ENCODE results near the gene FKBP10.
"Not testable (repeated sequence)": the region's sequence is repeated elsewhere in the genome, so short reads cannot be mapped to it uniquely, and the experiment has no call there.

FKBP10 gene, protein sequence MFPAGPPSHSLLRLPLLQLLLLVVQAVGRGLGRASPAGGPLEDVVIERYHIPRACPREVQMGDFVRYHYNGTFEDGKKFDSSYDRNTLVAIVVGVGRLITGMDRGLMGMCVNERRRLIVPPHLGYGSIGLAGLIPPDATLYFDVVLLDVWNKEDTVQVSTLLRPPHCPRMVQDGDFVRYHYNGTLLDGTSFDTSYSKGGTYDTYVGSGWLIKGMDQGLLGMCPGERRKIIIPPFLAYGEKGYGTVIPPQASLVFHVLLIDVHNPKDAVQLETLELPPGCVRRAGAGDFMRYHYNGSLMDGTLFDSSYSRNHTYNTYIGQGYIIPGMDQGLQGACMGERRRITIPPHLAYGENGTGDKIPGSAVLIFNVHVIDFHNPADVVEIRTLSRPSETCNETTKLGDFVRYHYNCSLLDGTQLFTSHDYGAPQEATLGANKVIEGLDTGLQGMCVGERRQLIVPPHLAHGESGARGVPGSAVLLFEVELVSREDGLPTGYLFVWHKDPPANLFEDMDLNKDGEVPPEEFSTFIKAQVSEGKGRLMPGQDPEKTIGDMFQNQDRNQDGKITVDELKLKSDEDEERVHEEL

DNA sequence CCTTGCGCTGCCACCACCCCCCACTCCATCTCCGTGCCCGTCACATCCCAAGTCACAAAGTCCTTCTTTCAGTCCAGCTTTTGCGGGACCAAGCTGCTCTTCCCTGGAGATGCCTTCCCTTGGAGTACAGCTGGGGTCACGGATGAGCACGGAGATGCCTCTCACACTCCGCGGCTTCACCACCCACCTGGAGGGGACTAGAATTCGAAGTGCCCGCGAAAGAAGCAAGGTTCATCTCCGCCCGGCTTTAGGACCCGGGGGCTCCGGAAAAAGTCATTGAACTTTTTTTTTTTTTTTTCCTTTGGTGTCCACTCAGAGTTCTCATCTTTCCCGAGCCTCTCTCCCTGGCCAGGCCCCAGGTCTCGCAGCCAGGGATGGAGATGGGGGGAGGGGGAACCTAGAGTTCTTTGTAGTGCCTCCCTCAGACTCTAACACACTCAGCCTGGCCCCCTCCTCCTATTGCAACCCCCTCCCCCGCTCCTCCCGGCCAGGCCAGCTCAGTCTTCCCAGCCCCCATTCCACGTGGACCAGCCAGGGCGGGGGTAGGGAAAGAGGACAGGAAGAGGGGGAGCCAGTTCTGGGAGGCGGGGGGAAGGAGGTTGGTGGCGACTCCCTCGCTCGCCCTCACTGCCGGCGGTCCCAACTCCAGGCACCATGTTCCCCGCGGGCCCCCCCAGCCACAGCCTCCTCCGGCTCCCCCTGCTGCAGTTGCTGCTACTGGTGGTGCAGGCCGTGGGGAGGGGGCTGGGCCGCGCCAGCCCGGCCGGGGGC lies at the start of gene FKBP10:
FKBP10 (plus strand) TSS at position 624 of the 771 bp plus-strand sequence; CDS start at position 655, 31 bp downstream.
- no peak for DNase-seq (ENCODE audit: low read depth)

DNA sequence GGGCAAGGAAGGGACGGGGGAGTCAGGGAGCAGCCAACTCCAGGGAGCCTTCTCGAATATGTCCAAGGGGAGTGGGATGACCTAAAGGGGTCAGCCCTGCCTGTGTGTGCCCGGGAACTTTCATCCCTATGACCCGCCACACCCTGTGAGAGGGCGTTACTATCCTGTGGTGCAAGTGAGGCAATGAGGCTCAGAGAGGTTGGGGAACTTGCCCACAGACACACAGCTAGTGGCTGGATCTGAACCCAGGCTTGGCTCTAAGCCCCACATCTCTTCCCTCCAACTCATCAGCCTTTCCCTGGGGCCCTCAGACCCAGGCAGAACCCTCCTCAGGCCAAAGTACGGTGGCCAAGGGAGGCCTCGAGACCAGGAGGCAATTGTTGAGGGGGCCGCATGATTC lies 49.5 kb upstream of the FKBP10 start:
- DNase-seq (ENCODE audit: low read depth) = no peak

- no peak for DNase-seq (ENCODE audit: low read depth)
Observed at GRCh38 chr17:41766135-41766534, 46.7 kb upstream of the FKBP10 start.

DNA sequence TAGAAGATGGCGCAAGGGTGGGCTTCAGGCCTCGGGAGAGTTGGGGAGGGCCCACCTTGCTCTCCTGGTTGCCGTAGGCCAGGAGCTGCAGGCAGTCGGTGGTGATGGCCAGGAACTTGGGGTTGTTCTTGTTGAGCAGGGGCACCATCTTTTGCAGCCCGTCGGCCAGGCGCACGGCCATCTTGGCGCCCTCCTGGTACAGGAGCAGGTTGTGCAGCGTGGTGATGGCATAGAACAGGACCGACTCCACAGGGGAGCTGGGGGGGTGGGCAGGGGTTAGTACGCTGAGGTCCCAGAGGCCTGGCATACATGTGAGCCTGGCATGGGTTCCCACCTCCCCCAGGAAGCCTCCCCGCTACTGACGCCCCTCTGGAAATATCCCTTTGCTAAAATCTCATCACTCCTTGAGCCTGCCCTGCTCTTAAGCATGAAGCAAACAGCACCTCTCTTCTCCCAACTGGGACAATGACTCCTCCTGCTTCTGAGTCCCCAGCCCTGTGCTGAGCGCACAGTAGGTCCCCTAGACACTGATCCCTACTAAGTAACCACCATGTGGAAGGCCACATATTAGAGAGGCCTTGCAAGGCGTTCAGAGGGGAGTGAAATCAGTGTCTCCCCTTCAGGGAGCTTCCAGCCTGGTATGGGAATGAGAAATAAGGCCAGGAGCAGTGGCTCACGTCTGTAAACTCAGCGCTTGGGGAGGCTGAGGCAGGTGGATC lies 45.3 kb upstream of the FKBP10 start:
- no peak for DNase-seq (ENCODE audit: low read depth)

GRCh38 chr17:41768682-41769288 lies 44.0 kb upstream of the FKBP10 start:
- no peak for DNase-seq (ENCODE audit: low read depth)

DNA sequence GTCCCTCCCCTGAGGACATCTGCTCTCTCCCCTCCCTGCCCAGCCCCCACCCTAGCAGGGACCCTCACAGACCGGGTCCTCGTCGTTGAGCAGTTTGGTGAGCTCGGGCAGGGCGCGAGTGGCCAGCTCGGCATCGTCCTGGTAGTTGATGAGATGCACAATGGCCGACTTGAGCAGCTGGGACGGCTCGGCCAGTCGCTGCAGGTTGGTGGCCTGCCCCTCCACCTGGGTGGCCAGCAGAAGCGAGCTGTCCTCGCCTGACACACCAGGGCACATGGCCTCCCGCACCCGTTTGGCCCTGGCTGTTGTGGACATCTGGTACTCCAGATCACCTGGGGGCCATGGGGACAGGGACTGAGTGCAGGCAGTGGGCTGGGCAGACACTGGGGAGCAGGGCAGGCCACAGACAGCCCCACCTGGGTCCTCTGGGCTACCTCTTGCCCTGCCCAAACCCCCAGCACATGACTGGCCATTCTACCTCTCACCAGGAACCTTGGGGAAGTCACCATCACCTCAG lies 43.4 kb upstream of the FKBP10 start:
- no peak for DNase-seq (ENCODE audit: low read depth)

- DNase-seq (ENCODE audit: low read depth) = no peak
Observed at GRCh38 chr17:41769985-41770384, 42.8 kb upstream of the FKBP10 start.

- DNase-seq (ENCODE audit: low read depth) = no peak
Observed at GRCh38 chr17:41771389-41772206, 41.2 kb upstream of the FKBP10 start.

DNA sequence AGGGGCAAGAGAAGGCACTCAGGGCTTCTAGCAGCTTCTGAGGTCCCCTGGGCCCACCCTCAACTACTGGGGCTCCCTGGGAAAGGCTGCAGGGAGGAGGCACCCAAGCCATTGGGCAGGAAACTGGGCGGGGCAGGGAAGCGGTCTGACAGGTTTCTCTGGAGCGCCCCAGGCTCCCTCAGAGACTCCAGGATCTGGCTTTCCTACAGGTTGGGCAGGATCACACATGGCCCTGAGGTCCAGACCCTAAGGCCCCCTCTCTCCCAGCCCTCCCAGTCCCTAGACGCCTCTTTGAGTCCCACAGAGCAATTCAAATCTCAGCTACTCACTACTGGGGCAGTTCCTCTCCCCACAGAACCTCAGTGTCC lies 40.6 kb upstream of the FKBP10 start:
- no peak for DNase-seq (ENCODE audit: low read depth)

DNA sequence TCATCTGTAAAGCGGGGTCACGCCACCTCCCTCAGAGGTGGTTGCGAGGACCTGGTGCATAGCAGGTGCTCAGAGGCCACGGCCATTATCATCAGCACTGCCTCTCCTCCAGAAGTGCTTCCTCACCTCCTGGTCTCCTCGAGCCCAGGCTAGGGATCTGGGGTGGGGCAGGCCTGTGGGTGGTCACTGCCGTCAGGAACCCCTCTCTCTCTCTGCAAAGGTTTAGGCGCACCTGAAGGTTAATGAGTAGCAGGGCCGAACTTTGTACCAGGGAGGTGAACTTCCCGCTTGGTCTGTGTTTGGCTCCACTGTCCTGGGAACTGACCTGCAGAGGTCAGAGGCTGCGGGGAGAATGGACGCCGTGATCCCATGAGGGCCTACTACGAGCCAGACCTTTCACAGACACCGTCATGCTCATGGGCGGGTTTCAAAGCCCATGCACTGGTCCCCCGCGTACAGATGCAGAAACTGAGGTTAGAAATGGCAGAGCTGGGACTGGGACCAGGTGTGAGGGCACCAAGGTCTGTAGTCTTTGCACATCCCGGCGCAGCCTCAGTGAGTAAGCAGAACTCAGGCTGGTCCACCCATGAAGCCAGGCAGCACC lies 40.1 kb upstream of the FKBP10 start:
- DNase-seq (ENCODE audit: low read depth) = no peak

GRCh38 chr17:41773190-41773588 lies 39.6 kb upstream of the FKBP10 start:
- no peak for DNase-seq (ENCODE audit: low read depth)

DNA sequence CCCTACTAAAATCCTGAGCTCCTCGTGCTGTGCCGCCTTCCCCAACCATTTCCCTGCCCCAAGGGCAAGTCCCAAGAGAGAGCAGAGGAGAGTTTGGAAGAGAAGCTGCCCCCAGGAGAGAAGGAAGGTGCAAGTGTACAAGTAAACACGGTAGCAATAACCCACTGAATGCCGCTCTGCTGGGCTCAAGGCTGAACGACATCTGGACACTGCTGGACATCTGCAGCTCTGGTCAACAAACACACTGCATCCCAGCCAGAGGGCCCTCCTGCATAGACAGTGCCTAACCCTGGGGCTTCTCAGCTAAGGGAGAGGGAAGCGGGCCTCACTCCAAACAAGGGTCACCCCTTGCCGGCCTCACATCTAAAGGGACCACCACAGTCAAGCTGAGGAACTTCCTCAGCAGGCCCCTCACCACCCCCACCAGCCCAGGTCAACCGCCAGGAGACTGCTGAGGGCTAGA lies 39.0 kb upstream of the FKBP10 start:
- DNase-seq (ENCODE audit: low read depth) = no peak

DNA sequence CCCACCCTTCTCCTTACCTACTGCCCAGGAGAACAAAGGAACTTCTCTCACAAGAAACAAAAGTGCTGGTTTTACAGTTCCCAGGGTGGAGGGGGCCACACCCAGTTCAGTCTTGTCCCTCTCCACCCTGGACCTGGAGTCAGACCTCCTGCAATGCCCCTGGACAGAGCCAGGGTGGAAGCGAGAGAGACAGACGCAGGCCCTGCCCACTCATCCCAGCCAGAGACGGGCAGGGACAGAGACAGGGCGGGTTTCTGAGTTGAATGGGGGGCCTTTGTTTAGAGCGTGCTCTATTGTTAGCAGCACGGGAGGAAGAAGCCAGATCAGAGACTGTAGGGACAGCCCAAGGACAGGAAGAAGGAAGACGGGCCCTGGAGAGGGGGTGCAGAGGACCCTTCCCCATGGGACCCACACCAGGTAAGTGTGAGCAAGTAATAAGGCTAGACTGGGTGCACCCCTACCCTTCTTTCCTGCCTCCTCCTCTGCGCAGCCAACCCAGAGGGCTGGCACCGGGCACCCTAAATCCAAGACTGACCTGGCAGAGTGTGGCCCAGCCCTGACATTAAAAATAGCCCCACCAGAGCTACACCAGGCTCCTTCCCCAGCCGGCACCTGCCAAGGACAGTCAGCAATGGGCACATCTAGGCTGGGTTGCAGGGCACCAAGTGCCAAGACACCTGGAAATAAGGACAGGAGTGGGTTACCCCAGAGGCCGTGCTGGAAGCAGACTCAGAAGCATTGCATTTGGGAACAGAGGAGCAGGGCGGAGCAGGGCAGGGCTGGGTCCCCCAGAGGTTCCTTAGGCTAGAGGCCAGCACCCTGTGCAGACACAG lies 37.2 kb upstream of the FKBP10 start:
- no peak for DNase-seq (ENCODE audit: low read depth)

DNA sequence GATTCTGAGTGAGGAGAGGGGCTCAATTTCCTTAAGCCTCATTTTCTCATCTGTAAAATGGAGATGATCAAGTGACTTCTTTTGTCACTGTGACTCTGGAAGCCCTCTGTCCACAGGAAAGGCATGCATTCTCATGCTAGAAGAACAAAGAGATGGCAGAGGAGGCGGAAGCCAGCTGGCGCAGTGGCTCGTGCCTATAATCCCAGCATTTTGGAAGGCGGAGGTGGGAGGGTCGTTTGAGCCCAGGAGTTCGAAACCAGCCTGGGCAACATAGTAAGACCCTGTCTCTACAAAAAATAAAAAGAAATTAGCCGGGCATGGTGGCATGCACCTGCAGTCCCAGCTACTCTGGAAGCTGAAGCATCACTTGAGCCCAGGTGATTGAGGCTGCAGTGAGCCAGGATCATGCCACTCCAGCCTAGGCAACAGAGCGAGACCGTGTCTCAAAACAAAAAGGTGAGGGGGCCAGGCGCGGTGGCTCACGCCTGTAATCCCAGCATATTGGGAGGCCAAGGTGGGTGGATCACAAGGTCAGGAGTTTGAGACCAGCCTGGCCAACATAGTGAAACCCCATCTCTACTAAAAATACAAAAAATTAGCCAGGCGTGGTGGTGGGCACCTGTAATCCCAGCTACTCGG lies 36.4 kb upstream of the FKBP10 start:
- DNase-seq (ENCODE audit: low read depth) = not testable (repeated sequence)

GRCh38 chr17:41777157-41777573 lies 35.6 kb upstream of the FKBP10 start:
- no peak for DNase-seq (ENCODE audit: low read depth)

- DNase-seq (ENCODE audit: low read depth) = no peak
Observed at GRCh38 chr17:41777574-41778188, 35.1 kb upstream of the FKBP10 start.

GRCh38 chr17:41779954-41780353 lies 32.9 kb upstream of the FKBP10 start:
- DNase-seq (ENCODE audit: low read depth) = no peak

DNA sequence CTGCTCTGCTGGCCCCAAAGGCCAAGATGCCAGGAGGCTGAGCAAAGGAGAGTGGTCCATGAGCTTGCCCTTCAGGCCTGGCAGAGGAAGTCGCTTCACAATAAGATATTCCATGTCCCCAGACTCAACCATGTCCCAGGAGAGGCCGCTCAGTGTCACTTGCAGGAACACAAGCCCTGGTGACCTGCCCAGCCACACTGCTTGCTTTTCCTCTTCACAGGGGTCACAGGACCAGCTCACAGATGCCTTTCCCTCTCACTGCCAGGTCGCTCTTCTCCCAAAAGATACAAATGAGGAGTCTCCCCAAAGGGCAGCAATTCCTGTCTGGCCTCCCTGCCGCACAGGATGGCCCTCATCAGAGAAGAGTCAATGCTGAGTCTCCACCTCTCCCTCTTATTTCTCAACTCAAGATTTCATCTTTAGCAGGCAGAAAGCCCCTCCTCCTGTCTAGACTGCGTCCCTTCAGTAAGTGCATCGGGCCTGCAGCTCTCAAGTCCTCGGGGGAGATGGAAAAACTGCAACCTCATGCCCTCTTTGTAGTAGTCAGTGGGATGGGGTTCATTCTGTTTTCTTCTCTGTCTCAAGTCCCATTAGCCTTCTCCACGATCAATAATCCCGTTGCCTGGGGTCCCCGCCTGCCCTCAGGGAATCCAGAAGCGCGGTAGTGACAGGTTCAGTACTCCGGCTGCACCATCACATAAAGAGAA lies 31.2 kb upstream of the FKBP10 start:
- no peak for DNase-seq (ENCODE audit: low read depth)

Measured in HS-27A (cell line).